Sigmoid colon (tissue), 4 donors: Measurements from ENCODE around the gene HDAC8.

Experiments
- CTCF ChIP-seq, 4 experiments: fragments of 450-650 bp in 3 of 4; fragments of 200-600 bp in 1 of 4; IDR thresholded peaks; one replicate each; pipeline ENCODE4 v1.5.1; 2016 to 2019; ENCODE audit warnings: antibody characterized with exemption in 4 of 4, mild to moderate bottlenecking in 3 of 4, moderate library complexity in 2 of 4
- POLR2A ChIP-seq, 2 donors: fragments of 450-650 bp; IDR thresholded peaks; one replicate each; pipeline ENCODE4 v1.6.1; 2016; ENCODE audit warnings: antibody characterized with exemption in 2 of 2, mild to moderate bottlenecking in 2 of 2, moderate library complexity in 2 of 2
- POLR2AphosphoS5 ChIP-seq, 4 donors: sonication (generic); formaldehyde crosslinking; IDR thresholded peaks; one replicate each; pipeline ENCODE4 v1.6.1; 2017; ENCODE audit warnings: antibody characterized with exemption in 4 of 4

GRCh38 chrX:72295745-72296144 lies 276.9 kb downstream of the HDAC8 start:
- TF ChIP-seq POLR2A (IDR thresholded peaks at IDR 0.05): no peak
- no peak for TF ChIP-seq CTCF (IDR thresholded peaks at IDR 0.05)
- no peak for TF ChIP-seq POLR2AphosphoS5 (IDR thresholded peaks at IDR 0.05)
